H1 (cell line): Measurements from ENCODE around the gene LRRC25. TPM values are rescaled to one million over a fixed set of nuclear protein-coding genes. Genes with fewer than 3 reads are reported as not detected.

Experiments
- EP300 ChIP-seq, 2 experiments: IDR thresholded peaks; 1 replicate in 1 of 2; 2 replicates in 1 of 2; pipeline ENCODE4 v1.6.1; 2011 to 2012; ENCODE audit warnings: low read depth in 2 of 2, low read length in 2 of 2, mild to moderate bottlenecking in 2 of 2, borderline replicate concordance in 1 of 2, inconsistent platforms in 1 of 2, moderate library complexity in 1 of 2
- NRF1 ChIP-seq: IDR thresholded peaks from 2 replicates; pipeline ENCODE4 v1.6.1; 2011; ENCODE audit warnings: mild to moderate bottlenecking, low read depth, low read length, improper control_type of control experiment
- TAF7 ChIP-seq: optimal IDR thresholded peaks from 2 replicates; pipeline ENCODE3; 2011; ENCODE audit warnings: low read depth, mild to moderate bottlenecking, inconsistent platforms, low read length, moderate library complexity, borderline replicate concordance
- polyA plus RNA-seq, 7 experiments: library from polyadenylated mRNA; depleted of rRNA in 3 of 7; stranded (reverse) in 5 of 7; unstranded in 2 of 7; fragments of >200 nt in 5 of 7; fragments of 200-250 nt in 2 of 7; gene quantifications; 1 replicate in 5 of 7; 2 replicates in 1 of 7; 4 replicates in 1 of 7; pipeline versions ENCODE4 v1.2.1 to v1.2.3, GENCODE V29; 2011 to 2013; ENCODE audit warnings: missing spikeins in 2 of 7, mixed read lengths in 2 of 7
- total RNA-seq: library from RNA; stranded (reverse); fragmentation: NEBNext Ultra II Directional; extraction: Animal tissue kit (Norgen Biotek cat#: 25700); gene quantifications from 2 replicates; pipeline ENCODE4 v1.2.1, GENCODE V29; 2021

LRRC25 gene
- total and polyA plus RNA-seq, 2 of the 8 experiments (the other 6 are each of a cell fraction or from before 2014, with no cell fraction given): 0.20 to 0.41 TPM

DNA sequence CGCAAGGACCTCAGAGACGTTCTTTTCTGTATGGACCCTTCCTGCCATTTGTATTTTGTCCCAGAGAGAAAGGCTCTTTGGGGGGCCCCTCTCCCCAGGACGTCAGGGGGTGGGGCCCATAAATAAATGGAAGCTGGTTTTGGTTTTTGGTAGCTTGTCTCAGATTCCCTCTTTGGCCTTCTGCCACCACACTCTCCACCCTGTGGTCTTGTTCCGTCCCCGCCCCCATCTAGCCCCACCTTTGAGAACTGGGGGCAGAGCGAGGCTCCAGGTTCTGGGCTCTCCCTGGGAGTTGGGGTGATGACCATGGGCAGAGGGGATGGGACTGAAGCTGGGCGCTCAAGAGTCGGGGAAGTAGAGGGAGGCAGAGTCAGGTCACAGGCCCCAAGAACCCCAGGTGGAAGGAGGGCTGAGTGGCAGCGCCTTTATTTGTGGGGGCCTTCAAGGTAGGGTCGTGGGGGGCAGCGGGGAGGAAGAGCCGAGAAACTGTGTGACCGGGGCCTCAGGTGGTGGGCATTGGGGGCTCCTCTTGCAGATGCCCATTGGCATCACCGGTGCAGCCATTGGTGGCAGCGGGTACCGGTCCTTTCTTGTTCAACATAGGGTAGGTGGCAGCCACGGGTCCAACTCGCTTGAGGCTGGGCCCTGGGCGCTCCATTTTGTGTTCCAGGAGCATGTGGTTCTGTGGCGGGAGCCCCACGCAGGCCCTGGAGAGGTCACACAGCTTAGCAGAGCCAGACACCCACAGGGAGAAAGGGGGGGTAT lies 37.2 kb upstream of the LRRC25 start (continued):
- TF ChIP-seq TAF7 (no peak), EP300 (IDR thresholded peaks at IDR 0.05; ENCODE audit: borderline replicate concordance in 1 of 2, low read depth in 2 of 2, low read length in 2 of 2) (no peak), NRF1 (no peak)
